ENCODE data around the gene ADAM20. TPM values are rescaled to one million over a fixed set of nuclear protein-coding genes. Genes with fewer than 3 reads are reported as not detected.

ADAM20 gene
- total RNA-seq, 2 donors from 2014 or later: 0.35 TPM

GRCh38 chr14:70563417-70563816 is 28.6 kb upstream of the ADAM20 start:
- no peaks in the 10 kb centered on the region for H3K4me1 ChIP-seq
- intact Hi-C loops (cut with DNase I): no loop called here
- no peaks in the 10 kb centered on the region for H3K27me3 ChIP-seq
- H3K36me3 ChIP-seq: no peaks in the 10 kb centered on the region
- H3K9me3 ChIP-seq: no peaks in the 10 kb centered on the region
- TF ChIP-seq, protein P1, sequence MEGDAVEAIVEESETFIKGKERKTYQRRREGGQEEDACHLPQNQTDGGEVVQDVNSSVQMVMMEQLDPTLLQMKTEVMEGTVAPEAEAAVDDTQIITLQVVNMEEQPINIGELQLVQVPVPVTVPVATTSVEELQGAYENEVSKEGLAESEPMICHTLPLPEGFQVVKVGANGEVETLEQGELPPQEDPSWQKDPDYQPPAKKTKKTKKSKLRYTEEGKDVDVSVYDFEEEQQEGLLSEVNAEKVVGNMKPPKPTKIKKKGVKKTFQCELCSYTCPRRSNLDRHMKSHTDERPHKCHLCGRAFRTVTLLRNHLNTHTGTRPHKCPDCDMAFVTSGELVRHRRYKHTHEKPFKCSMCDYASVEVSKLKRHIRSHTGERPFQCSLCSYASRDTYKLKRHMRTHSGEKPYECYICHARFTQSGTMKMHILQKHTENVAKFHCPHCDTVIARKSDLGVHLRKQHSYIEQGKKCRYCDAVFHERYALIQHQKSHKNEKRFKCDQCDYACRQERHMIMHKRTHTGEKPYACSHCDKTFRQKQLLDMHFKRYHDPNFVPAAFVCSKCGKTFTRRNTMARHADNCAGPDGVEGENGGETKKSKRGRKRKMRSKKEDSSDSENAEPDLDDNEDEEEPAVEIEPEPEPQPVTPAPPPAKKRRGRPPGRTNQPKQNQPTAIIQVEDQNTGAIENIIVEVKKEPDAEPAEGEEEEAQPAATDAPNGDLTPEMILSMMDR (IDR thresholded peaks at IDR 0.05): no peak
- no peak overlapping the region for H3K4me3 ChIP-seq
- no peak overlapping the region for H3K27ac ChIP-seq
- H3K9ac ChIP-seq (ENCODE audit: low read depth in 2 of 2, low read length in 2 of 2): no peak overlapping the region
- DNase-seq: no peak

DNA sequence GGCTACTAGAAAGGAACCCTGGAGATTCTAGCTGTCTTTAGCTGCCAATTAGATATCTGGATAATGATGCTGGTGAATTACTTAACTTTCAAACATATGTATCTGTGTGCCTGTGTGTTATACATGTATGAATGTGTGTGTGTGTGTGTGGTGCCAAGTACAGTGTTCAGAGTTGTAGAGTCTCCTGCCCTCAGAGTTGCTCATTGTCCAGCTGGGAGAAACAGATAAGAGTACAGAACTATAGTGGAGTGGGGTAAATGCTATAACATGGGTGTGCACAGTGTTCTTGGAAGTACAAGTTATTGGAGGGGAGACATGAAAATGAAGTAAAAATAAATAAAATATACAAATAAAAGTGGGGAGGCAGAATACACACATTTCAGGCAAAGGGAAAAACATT is 23.6 kb upstream of the ADAM20 start:
- TF ChIP-seq, protein P1 (IDR thresholded peaks at IDR 0.05): no peak
- H3K4me1 ChIP-seq: no peaks in the 10 kb centered on the region
- H3K4me3 ChIP-seq: no peak overlapping the region
- no peak overlapping the region for H3K9ac ChIP-seq (ENCODE audit: low read depth in 2 of 2, low read length in 2 of 2)
- H3K27me3 ChIP-seq: no peaks in the 10 kb centered on the region
- intact Hi-C loops (cut with DNase I): no loop called here
- H3K9me3 ChIP-seq: no peaks in the 10 kb centered on the region
- H3K27ac ChIP-seq: no peak overlapping the region
- H3K36me3 ChIP-seq: no peaks in the 10 kb centered on the region
- no peak for DNase-seq

DNA sequence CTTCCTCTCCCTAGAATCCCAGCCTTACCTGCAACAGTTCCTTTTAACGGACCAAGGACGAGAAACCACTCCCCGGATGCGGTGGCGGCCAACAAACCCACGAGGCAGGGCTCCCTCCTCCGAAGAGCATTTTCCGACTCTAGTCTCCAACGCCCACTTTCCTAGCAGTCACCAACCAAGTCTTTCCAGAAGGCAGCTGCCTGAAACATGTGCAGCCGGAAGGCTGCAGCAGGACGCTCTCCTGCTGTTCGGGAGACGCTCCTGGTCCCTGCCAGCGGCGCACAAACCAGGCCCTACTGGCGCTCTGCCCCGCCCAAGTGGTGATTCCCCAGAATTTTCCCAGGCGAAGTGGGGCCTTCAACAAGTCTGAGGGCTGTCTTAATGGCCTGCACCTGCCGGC is 21.1 kb upstream of the ADAM20 start:
- Histone ChIP-seq H3K4me1 (no peaks in the 10 kb centered on the region), H3K27me3 (no peaks in the 10 kb centered on the region), H3K4me3 (no peak overlapping the region), H3K36me3 (no peaks in the 10 kb centered on the region), H3K27ac (no peak overlapping the region), H3K9me3 (no peaks in the 10 kb centered on the region), H3K9ac (ENCODE audit: low read depth in 2 of 2, low read length in 2 of 2) (no peak overlapping the region)
- intact Hi-C loops (cut with DNase I): no loop called here
- DNase-seq: peak; percentile 26
- TF ChIP-seq, protein P1 (IDR thresholded peaks at IDR 0.05): no peak

- TF ChIP-seq, protein P1 (IDR thresholded peaks at IDR 0.05): no peak
- no peak overlapping the region for H3K27ac ChIP-seq
- intact Hi-C loops (cut with DNase I): no loop called here
- H3K9me3 ChIP-seq: no peaks in the 10 kb centered on the region
- H3K4me1 ChIP-seq: no peaks in the 10 kb centered on the region
- H3K27me3 ChIP-seq: no peaks in the 10 kb centered on the region
- no peaks in the 10 kb centered on the region for H3K36me3 ChIP-seq
- no peak for DNase-seq
- H3K4me3 ChIP-seq: no peak overlapping the region
- no peak overlapping the region for H3K9ac ChIP-seq (ENCODE audit: low read depth in 2 of 2, low read length in 2 of 2)
Measured at GRCh38 chr14:70538087-70538486, 3.3 kb upstream of the ADAM20 start.

GRCh38 chr14:70536830-70537229 is 2.0 kb upstream of the ADAM20 start:
- Histone ChIP-seq H3K9me3 (no peaks in the 10 kb centered on the region), H3K27ac (no peak overlapping the region)
- intact Hi-C loops (cut with DNase I): no loop called here

More at GRCh38 chr14:70536830-70537229, 2.0 kb upstream of the ADAM20 start:
- no peak overlapping the region for H3K9ac ChIP-seq (ENCODE audit: low read depth in 2 of 2, low read length in 2 of 2)
- TF ChIP-seq, protein P1 (IDR thresholded peaks at IDR 0.05): no peak
- no peaks in the 10 kb centered on the region for H3K36me3 ChIP-seq
- H3K4me3 ChIP-seq: no peak overlapping the region
- no peak for DNase-seq
- H3K27me3 ChIP-seq: no peaks in the 10 kb centered on the region
- H3K4me1 ChIP-seq: no peaks in the 10 kb centered on the region
